Ramos (cell line): ENCODE measurements around the gene SRPRA.
"Not testable (repeated sequence)": the region's sequence is repeated elsewhere in the genome, so short reads cannot be mapped to it uniquely, and the experiment has no call there.

Source experiments
- in situ Hi-C: fragments of 300-500 bp; cut with MboI; formaldehyde crosslinking; loops from one replicate; pipeline ENCODE4 v1.14.3; 2022; ENCODE audit warnings: low sequenced_read_pairs; ENCODE audit not compliant: unreplicated experiment

The SRPRA gene

GRCh38 chr11:126288237-126288636, 19.5 kb upstream of the SRPRA start:
- in situ Hi-C loops, result no loop called here

DNA sequence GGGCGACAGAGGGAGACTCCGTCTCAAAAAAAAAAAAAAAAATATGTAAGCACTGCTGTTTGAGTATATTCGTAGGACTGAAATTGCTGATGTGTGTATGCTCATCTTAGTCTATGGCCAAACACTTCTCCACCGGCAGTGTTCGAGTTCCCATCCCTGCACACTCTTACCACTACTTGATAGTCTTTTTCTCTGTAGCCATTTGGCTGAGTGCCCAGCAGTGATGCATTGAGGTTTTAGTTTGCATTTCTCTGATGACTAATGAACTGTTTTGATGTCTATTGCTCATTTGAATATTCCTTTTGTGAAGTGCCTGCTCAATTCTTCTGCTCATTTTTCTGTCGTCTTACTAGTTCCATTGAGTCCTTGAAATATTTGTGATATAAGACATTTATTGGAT, 16.1 kb upstream of the SRPRA start:
- in situ Hi-C loops, result no loop called here

DNA sequence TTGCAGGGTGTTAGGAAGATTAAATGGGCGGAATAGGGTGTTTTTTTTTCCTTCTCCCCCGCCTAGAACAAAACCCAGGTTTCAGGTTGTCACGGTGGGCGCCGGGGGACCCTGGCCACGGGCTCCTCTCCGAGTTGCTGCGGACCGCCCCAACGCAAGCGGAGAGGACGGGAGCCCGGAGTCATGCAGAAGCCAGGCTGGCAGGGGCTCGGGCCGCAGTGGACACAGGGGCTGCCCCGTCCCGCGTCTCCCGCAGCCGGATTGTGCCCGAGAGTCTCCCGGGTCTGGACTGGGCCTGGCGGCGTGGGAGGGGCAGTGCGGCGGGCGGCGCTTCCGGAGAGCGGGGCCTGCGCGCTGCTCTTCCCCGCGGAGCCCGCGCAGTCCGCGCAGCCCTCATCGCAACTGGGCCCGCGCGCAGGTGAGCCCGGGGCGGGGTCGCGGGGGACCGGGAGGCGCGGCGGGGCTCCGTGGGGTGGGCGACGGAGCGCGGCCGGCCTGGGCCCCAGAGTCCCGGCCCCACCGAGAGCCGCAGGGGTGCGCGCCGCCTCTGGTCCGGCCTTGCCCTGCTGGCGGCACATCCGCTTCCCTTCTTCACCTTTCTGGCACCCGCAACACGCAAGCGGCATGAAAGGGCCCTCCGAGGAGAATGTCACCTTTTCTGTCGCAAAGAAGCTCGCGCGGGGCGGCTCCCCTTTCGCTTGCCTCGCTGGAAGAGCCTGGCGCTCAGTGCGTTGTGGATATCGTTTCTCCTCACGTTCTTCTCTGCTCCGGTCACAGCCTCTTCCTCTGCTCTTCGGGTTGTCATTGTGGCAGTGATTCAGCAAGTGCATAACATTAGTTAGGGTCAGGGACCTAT, 14.3 kb upstream of the SRPRA start, which contains the start of gene TIRAP:
Gene TIRAP, plus strand, starts transcription at position 358 of the 856 bp plus-strand sequence. CDS start 7,802 bp downstream, outside the sequence.
- in situ Hi-C loops, result no loop called here

DNA sequence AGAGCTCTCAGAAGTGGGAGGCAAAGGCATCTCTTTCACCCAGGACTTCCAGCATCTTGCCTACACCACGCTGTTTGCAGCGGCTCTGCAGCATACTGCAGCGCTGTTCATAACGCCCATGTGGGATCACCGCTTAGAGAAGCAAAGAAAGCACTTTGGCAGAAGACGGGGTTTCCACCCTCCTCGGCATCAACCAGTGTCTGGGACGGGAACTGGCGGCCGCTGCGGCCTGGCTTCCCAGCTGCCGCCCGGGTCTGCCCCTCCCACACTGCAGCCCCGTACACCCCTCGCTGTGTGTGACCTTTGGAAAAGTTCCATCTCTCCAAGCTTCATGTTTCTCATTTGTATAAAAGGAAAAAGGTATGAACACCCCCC, 13.7 kb upstream of the SRPRA start:
- in situ Hi-C loops, result no loop called here

DNA sequence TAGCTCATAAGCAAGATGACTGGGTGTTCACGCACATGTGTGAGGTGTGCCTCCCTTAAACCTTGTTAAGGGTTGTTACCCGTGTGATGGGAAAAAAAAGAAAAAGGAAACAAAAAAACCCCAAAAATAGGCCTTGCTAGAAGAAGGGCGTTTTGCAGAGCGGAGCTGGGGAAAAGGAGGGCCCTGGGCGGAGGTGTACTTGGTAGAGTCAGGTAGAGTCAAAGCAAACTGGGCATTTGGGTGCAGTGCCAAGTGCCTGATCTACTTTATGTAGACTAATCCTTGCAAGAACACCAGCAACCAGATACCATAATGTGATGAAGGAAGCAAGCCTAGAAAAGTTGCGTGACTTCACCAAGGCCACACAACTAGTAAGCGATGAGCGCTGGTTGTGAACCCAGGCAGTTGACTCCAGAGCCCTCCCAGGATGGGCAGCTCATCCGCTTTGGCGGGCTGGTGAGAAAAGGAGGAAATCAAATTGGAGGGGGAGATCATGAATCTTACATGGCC, 13.0 kb upstream of the SRPRA start:
- in situ Hi-C loops, result no loop called here

- in situ Hi-C loops, result no loop called here
These were observed 12.6 kb upstream of the SRPRA start for GRCh38 chr11:126281245-126281644.

- in situ Hi-C loops, result no loop called here
These were observed 11.9 kb upstream of the SRPRA start for GRCh38 chr11:126280595-126280994.

GRCh38 chr11:126279191-126279590, 10.5 kb upstream of the SRPRA start:
- in situ Hi-C loops, result no loop called here

GRCh38 chr11:126277780-126278179, 9.1 kb upstream of the SRPRA start:
- in situ Hi-C loops, result no loop called here

DNA sequence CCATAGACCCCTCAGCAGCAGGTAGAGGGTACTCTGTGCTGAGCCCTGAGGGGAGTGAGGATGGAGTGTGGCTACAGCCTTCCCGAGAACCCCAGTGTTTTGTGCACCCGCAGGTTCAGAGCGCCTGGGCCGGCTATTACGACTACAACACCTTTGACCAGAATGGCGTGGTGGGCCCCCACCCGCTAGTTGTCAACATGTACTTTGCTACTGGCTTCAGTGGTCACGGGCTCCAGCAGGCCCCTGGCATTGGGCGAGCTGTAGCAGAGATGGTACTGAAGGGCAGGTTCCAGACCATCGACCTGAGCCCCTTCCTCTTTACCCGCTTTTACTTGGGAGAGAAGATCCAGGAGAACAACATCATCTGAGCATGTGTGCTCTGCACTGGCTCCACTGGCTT, 8.6 kb upstream of the SRPRA start:
- in situ Hi-C loops, result no loop called here

- in situ Hi-C loops, result no loop called here
These were observed 361 bp downstream of the SRPRA start for GRCh38 chr11:126268361-126268707.

GRCh38 chr11:126267650-126268049, 1.0 kb downstream of the SRPRA start:
- in situ Hi-C loops, result no loop called here

GRCh38 chr11:126265811-126266210, 2.9 kb downstream of the SRPRA start:
- in situ Hi-C loops, result no loop called here

- in situ Hi-C loops, result no loop called here
These were observed 5.2 kb downstream of the SRPRA start for GRCh38 chr11:126263489-126263888.

- in situ Hi-C loops, result no loop called here
These were observed 6.5 kb downstream of the SRPRA start for GRCh38 chr11:126262216-126262615.

GRCh38 chr11:126257764-126258163, 10.9 kb downstream of the SRPRA start:
- in situ Hi-C loops, result no loop called here

- in situ Hi-C loops, result no loop called here
These were observed 11.6 kb downstream of the SRPRA start for GRCh38 chr11:126257144-126257543.

- in situ Hi-C loops, result no loop called here
These were observed 12.5 kb downstream of the SRPRA start for GRCh38 chr11:126256216-126256615.

GRCh38 chr11:126255507-126255906, 13.2 kb downstream of the SRPRA start:
- in situ Hi-C loops, result not testable (repeated sequence)

GRCh38 chr11:126254819-126255218, 13.9 kb downstream of the SRPRA start:
- in situ Hi-C loops, result no loop called here

- in situ Hi-C loops, result no loop called here
These were observed 15.4 kb downstream of the SRPRA start for GRCh38 chr11:126253265-126253664.

- in situ Hi-C loops, result no loop called here
These were observed 22.1 kb downstream of the SRPRA start for GRCh38 chr11:126246636-126247035.
